ENCODE data around the gene SYNGAP1. TPM values are rescaled to one million over a fixed set of nuclear protein-coding genes. Genes with fewer than 3 reads are reported as not detected.

SYNGAP1 gene
- total and polyA plus RNA-seq, 9 of the 15 experiments (the other 6 are each of a cell fraction or from before 2014, with no cell fraction given), result 0.01 to 22.8 (median 3.2) TPM

DNA sequence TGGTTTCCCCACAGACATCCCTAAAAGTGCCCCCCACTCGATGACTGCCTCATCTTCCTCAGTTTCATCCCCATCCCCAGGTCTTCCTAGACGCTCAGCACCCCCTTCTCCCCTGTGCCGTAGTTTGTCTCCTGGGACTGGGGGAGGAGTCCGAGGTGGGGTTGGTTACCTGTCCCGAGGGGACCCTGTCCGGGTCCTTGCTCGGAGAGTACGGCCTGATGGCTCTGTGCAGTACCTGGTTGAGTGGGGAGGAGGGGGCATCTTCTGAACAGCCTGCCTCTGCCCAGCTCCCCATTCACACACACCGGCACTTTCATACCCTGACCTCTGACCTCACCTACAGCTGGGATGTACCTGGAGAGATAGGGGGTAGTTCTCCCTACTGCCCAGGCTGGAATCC is 4.0 kb upstream of the SYNGAP1 start (continued):
- TF ChIP-seq, protein P1, sequence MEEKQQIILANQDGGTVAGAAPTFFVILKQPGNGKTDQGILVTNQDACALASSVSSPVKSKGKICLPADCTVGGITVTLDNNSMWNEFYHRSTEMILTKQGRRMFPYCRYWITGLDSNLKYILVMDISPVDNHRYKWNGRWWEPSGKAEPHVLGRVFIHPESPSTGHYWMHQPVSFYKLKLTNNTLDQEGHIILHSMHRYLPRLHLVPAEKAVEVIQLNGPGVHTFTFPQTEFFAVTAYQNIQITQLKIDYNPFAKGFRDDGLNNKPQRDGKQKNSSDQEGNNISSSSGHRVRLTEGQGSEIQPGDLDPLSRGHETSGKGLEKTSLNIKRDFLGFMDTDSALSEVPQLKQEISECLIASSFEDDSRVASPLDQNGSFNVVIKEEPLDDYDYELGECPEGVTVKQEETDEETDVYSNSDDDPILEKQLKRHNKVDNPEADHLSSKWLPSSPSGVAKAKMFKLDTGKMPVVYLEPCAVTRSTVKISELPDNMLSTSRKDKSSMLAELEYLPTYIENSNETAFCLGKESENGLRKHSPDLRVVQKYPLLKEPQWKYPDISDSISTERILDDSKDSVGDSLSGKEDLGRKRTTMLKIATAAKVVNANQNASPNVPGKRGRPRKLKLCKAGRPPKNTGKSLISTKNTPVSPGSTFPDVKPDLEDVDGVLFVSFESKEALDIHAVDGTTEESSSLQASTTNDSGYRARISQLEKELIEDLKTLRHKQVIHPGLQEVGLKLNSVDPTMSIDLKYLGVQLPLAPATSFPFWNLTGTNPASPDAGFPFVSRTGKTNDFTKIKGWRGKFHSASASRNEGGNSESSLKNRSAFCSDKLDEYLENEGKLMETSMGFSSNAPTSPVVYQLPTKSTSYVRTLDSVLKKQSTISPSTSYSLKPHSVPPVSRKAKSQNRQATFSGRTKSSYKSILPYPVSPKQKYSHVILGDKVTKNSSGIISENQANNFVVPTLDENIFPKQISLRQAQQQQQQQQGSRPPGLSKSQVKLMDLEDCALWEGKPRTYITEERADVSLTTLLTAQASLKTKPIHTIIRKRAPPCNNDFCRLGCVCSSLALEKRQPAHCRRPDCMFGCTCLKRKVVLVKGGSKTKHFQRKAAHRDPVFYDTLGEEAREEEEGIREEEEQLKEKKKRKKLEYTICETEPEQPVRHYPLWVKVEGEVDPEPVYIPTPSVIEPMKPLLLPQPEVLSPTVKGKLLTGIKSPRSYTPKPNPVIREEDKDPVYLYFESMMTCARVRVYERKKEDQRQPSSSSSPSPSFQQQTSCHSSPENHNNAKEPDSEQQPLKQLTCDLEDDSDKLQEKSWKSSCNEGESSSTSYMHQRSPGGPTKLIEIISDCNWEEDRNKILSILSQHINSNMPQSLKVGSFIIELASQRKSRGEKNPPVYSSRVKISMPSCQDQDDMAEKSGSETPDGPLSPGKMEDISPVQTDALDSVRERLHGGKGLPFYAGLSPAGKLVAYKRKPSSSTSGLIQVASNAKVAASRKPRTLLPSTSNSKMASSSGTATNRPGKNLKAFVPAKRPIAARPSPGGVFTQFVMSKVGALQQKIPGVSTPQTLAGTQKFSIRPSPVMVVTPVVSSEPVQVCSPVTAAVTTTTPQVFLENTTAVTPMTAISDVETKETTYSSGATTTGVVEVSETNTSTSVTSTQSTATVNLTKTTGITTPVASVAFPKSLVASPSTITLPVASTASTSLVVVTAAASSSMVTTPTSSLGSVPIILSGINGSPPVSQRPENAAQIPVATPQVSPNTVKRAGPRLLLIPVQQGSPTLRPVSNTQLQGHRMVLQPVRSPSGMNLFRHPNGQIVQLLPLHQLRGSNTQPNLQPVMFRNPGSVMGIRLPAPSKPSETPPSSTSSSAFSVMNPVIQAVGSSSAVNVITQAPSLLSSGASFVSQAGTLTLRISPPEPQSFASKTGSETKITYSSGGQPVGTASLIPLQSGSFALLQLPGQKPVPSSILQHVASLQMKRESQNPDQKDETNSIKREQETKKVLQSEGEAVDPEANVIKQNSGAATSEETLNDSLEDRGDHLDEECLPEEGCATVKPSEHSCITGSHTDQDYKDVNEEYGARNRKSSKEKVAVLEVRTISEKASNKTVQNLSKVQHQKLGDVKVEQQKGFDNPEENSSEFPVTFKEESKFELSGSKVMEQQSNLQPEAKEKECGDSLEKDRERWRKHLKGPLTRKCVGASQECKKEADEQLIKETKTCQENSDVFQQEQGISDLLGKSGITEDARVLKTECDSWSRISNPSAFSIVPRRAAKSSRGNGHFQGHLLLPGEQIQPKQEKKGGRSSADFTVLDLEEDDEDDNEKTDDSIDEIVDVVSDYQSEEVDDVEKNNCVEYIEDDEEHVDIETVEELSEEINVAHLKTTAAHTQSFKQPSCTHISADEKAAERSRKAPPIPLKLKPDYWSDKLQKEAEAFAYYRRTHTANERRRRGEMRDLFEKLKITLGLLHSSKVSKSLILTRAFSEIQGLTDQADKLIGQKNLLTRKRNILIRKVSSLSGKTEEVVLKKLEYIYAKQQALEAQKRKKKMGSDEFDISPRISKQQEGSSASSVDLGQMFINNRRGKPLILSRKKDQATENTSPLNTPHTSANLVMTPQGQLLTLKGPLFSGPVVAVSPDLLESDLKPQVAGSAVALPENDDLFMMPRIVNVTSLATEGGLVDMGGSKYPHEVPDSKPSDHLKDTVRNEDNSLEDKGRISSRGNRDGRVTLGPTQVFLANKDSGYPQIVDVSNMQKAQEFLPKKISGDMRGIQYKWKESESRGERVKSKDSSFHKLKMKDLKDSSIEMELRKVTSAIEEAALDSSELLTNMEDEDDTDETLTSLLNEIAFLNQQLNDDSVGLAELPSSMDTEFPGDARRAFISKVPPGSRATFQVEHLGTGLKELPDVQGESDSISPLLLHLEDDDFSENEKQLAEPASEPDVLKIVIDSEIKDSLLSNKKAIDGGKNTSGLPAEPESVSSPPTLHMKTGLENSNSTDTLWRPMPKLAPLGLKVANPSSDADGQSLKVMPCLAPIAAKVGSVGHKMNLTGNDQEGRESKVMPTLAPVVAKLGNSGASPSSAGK (IDR thresholded peaks at IDR 0.05), result no peak
- TF ChIP-seq NCOR1 (IDR thresholded peaks at IDR 0.05) (no peak), TFAP4 (CRISPR knock-in tag; IDR thresholded peaks at IDR 0.05; ENCODE audit: borderline replicate concordance) (0 out of 2 replicates have a peak, but pooled peaks have one; percentile 30)
- TF ChIP-seq, protein P2, sequence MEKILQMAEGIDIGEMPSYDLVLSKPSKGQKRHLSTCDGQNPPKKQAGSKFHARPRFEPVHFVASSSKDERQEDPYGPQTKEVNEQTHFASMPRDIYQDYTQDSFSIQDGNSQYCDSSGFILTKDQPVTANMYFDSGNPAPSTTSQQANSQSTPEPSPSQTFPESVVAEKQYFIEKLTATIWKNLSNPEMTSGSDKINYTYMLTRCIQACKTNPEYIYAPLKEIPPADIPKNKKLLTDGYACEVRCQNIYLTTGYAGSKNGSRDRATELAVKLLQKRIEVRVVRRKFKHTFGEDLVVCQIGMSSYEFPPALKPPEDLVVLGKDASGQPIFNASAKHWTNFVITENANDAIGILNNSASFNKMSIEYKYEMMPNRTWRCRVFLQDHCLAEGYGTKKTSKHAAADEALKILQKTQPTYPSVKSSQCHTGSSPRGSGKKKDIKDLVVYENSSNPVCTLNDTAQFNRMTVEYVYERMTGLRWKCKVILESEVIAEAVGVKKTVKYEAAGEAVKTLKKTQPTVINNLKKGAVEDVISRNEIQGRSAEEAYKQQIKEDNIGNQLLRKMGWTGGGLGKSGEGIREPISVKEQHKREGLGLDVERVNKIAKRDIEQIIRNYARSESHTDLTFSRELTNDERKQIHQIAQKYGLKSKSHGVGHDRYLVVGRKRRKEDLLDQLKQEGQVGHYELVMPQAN (IDR thresholded peaks at IDR 0.05; ENCODE audit: borderline replicate concordance), result no peak
